ENCODE measurements around the gene UNC5CL. TPM values are rescaled to one million over a fixed set of nuclear protein-coding genes. Genes with fewer than 3 reads are reported as not detected.
"Not testable (repeated sequence)": the region's sequence is repeated elsewhere in the genome, so short reads cannot be mapped to it uniquely, and the experiment has no call there.

UNC5CL gene
- total RNA-seq, 1 donor from 2014 or later: 0.27 TPM

DNA sequence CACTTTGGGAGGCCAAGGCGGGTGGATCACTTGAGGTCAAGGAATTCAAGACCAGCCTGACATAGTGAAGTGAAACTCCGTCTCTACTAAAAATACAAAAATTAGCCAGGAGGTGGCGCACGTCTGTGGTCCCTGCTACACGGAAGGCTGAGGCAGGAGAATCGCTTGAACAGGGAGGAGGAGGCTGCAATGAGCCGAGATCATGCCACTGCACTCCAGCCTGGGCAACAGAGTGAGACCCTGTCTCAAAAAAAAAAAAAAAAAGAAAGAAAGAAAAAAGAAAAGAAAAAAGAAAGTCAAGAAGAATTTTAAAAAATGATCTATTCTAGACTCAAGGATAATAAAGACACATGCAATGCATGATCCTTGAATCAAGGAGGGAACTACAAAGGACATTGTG is 32.8 kb downstream of the UNC5CL start:
- H3K27me3 ChIP-seq (ENCODE audit: low read depth); H3K9me3 ChIP-seq (replicated peaks); H3K4me1 ChIP-seq; H3K36me3 ChIP-seq; H3K27ac ChIP-seq (replicated peaks); intact Hi-C loops (cut with micrococcal nuclease); H3K4me3 ChIP-seq: not testable (repeated sequence)
- DNase-seq: peak; percentile 25
- TF ChIP-seq CTCF (IDR thresholded peaks at IDR 0.05; ENCODE audit: borderline replicate concordance): peak; percentile 71

DNA sequence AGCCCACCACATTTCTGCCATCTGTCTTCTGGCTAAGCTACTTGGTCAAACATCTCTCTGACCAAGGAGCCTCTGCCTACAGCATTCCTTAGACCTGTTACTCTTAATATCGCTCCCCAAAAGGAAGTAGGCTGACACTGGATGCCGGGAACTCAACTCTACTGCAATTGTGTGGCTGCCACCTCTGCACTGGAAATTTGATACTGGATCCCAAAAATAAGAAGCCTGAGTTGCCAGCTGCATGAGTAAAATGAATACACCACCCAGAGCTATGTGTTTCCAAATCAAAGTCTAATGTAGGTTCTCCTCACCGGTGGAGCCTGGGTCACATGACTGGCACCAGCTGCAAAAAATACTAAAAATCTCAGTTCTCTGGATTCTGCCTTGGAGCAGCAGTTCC is 36.9 kb downstream of the UNC5CL start:
- Histone ChIP-seq H3K9me3 (replicated peaks) (no peaks in the 10 kb centered on the region), H3K4me1 (peaks cover 18% of the 10 kb centered on the region), H3K27ac (replicated peaks) (no peak overlapping the region), H3K27me3 (ENCODE audit: low read depth) (peaks cover 5% of the 10 kb centered on the region), H3K4me3 (no peak overlapping the region), H3K36me3 (no peaks in the 10 kb centered on the region)
- intact Hi-C loops (cut with micrococcal nuclease): no loop called here
- no peak for TF ChIP-seq CTCF (IDR thresholded peaks at IDR 0.05; ENCODE audit: borderline replicate concordance)
- DNase-seq: no peak

DNA sequence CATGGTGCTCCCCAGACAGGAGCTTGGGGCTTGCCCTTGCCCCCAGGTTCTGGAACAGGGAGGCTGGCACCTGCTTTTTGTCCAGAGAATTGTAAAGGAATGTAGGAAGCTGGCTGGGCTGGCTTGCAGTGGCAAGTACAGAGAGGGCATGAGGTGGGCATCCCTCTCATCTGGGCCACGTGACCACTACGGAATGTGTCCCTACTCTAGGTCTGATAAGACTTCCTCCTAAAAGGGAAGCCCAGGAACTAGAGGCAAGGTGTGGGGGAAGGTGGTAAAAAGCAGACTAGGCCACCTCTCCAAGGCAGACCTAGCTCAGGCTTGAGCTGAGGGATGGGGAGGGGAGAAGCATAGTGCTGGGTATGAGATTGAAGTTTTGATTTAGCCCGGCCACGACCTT is 38.8 kb downstream of the UNC5CL start:
- H3K9me3 ChIP-seq (replicated peaks): no peaks in the 10 kb centered on the region
- TF ChIP-seq CTCF (IDR thresholded peaks at IDR 0.05; ENCODE audit: borderline replicate concordance): no peak
- intact Hi-C loops (cut with micrococcal nuclease): no loop called here

GRCh38 chr6:40999569-40999968 is 39.5 kb downstream of the UNC5CL start:
- DNase-seq: peak; percentile 56
- Histone ChIP-seq H3K9me3 (replicated peaks) (no peaks in the 10 kb centered on the region), H3K4me3 (no peak overlapping the region), H3K4me1 (peaks cover 27% of the 10 kb centered on the region), H3K27ac (replicated peaks) (peak overlapping the region; percentile 89), H3K27me3 (ENCODE audit: low read depth) (peaks cover 5% of the 10 kb centered on the region), H3K36me3 (no peaks in the 10 kb centered on the region)
- TF ChIP-seq CTCF (IDR thresholded peaks at IDR 0.05; ENCODE audit: borderline replicate concordance): peak; percentile 53
- intact Hi-C loops (cut with micrococcal nuclease): no loop called here

More for the DNA sequence above, 38.8 kb downstream of the UNC5CL start:
- Histone ChIP-seq H3K27ac (replicated peaks) (peak overlapping the region; percentile 89), H3K4me1 (peaks cover 27% of the 10 kb centered on the region), H3K36me3 (no peaks in the 10 kb centered on the region), H3K4me3 (no peak overlapping the region), H3K27me3 (ENCODE audit: low read depth) (peaks cover 5% of the 10 kb centered on the region)
- no peak for DNase-seq

DNA sequence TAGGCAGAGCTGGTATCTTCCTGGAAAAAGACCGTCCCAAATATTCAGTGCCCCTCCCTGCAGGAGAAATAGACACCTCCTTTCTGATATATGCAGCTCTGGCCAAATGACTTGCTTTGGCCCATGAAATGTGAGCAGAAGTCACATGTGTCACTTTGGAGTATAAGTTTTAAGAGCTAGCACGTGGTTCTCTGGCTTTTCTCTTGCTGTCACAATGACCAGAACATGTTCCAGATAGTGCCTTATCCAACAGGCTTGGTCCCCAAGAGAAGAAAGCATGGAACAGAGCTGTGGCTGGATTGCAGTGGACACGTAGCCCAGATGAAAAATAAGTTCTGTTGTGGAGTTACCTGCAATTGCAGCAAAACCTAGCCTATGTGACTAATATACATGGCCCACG is 40.4 kb downstream of the UNC5CL start:
- peak overlapping the region; percentile 61 for H3K4me3 ChIP-seq
- no peak for DNase-seq
- H3K36me3 ChIP-seq: no peaks in the 10 kb centered on the region
- H3K9me3 ChIP-seq (replicated peaks): no peaks in the 10 kb centered on the region
- H3K4me1 ChIP-seq: peaks cover 27% of the 10 kb centered on the region
- no peak for TF ChIP-seq CTCF (IDR thresholded peaks at IDR 0.05; ENCODE audit: borderline replicate concordance)
- intact Hi-C loops (cut with micrococcal nuclease): no loop called here
- peak overlapping the region; percentile 89 for H3K27ac ChIP-seq (replicated peaks)
- peaks cover 5% of the 10 kb centered on the region for H3K27me3 ChIP-seq (ENCODE audit: low read depth)
